ENCODE data around the gene KCNIP3.
"Not testable (repeated sequence)": the region's sequence is repeated elsewhere in the genome, so short reads cannot be mapped to it uniquely, and the experiment has no call there.

DNA sequence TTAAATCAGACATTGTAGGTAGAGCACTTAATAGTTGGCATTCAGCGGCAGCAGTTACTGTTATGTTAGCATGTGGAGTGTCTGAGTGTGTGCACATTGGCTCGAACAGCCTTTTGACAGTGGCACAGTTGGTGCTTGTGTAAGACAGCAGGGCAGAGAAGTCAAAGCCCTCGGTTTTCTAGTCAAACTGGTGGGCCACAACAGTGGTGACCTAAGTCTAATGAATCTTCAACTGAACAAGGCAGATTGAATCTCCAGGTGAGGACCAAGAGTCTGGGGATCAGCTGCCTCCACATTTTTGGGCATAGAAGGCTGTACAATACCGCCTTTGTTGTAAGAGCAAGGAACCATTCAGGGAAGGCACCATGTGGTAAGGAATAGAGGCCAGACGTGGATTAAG lies 106.7 kb downstream of the KCNIP3 start:
- TF ChIP-seq, protein P1, sequence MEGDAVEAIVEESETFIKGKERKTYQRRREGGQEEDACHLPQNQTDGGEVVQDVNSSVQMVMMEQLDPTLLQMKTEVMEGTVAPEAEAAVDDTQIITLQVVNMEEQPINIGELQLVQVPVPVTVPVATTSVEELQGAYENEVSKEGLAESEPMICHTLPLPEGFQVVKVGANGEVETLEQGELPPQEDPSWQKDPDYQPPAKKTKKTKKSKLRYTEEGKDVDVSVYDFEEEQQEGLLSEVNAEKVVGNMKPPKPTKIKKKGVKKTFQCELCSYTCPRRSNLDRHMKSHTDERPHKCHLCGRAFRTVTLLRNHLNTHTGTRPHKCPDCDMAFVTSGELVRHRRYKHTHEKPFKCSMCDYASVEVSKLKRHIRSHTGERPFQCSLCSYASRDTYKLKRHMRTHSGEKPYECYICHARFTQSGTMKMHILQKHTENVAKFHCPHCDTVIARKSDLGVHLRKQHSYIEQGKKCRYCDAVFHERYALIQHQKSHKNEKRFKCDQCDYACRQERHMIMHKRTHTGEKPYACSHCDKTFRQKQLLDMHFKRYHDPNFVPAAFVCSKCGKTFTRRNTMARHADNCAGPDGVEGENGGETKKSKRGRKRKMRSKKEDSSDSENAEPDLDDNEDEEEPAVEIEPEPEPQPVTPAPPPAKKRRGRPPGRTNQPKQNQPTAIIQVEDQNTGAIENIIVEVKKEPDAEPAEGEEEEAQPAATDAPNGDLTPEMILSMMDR (IDR thresholded peaks at IDR 0.05; ENCODE audit: low read depth, low read length) = not testable (repeated sequence)
- not testable (repeated sequence) for TF ChIP-seq EZH2phosphoT487 (IDR thresholded peaks at IDR 0.05; ENCODE audit: low read depth)
